H9 (cell line): ENCODE data around the gene CD200. TPM values are rescaled to one million over a fixed set of nuclear protein-coding genes. Genes with fewer than 3 reads are reported as not detected.
A peak's percentile ranks its signal among the peaks of the same experiment; 100 is the strongest.

Experiments used
- DNase-seq: peaks from one replicate; pipeline ENCODE4 v3.0.0-alpha.2; 2017
- H2AFZ ChIP-seq: one replicate; pipeline ENCODE4 v1.6.1; 2013; ENCODE audit warnings: mild to moderate bottlenecking, low read length, control low read depth, moderate library complexity
- H2AK5ac ChIP-seq: 2 replicates; pipeline ENCODE4 v1.6.1; 2013; ENCODE audit warnings: low read length, control low read depth, mixed read lengths; ENCODE audit not compliant: insufficient read length
- H2BK120ac ChIP-seq: one replicate; pipeline ENCODE4 v1.6.1; 2013; ENCODE audit warnings: low read depth, mild to moderate bottlenecking, low read length, control low read depth, inconsistent platforms; ENCODE audit not compliant: poor library complexity, severe bottlenecking
- H2BK12ac ChIP-seq: 2 replicates; pipeline ENCODE4 v1.6.1; 2013; ENCODE audit warnings: low read length, control low read depth, mixed read lengths, low read depth; ENCODE audit not compliant: insufficient read length
- H2BK15ac ChIP-seq: 2 replicates; pipeline ENCODE4 v1.6.1; 2013; ENCODE audit warnings: low read depth, low read length, control low read depth
- H2BK20ac ChIP-seq: one replicate; pipeline ENCODE4 v1.6.1; 2013; ENCODE audit warnings: low read depth, mild to moderate bottlenecking, low read length, control low read depth, inconsistent platforms; ENCODE audit not compliant: poor library complexity, severe bottlenecking
- H2BK5ac ChIP-seq: 2 replicates; pipeline ENCODE4 v1.6.1; 2013; ENCODE audit warnings: low read length, control low read depth, mixed read lengths; ENCODE audit not compliant: insufficient read length
- H3K14ac ChIP-seq: 2 replicates; pipeline ENCODE4 v1.6.1; 2013; ENCODE audit warnings: low read length, control low read depth; ENCODE audit not compliant: insufficient read depth
- H3K18ac ChIP-seq: 2 replicates; pipeline ENCODE4 v1.6.1; 2013; ENCODE audit warnings: low read depth, mild to moderate bottlenecking, mixed read lengths, low read length, control low read depth; ENCODE audit not compliant: insufficient read length
- H3K23ac ChIP-seq: 2 replicates; pipeline ENCODE4 v1.6.1; 2013; ENCODE audit warnings: low read length, control low read depth, mixed read lengths, low read depth; ENCODE audit not compliant: insufficient read length
- H3K23me2 ChIP-seq: 2 replicates; pipeline ENCODE4 v1.6.1; 2013; ENCODE audit warnings: low read depth, mild to moderate bottlenecking, mixed read lengths, low read length, control low read depth; ENCODE audit not compliant: insufficient read length, poor library complexity, severe bottlenecking
- H3K27ac ChIP-seq: 2 replicates; pipeline ENCODE4 v1.5.1; 2013; ENCODE audit warnings: low read length, control low read depth, mixed read lengths, low read depth; ENCODE audit not compliant: insufficient read length
- H3K27me3 ChIP-seq: 2 replicates; pipeline ENCODE4 v1.6.1; 2013; ENCODE audit warnings: low read length, control low read depth, inconsistent platforms; ENCODE audit not compliant: insufficient read depth
- H3K4ac ChIP-seq: 2 replicates; pipeline ENCODE4 v1.6.1; 2013; ENCODE audit warnings: low read depth, mild to moderate bottlenecking, control low read depth, inconsistent platforms, low read length, moderate library complexity
- H3K4me1 ChIP-seq: 2 replicates; pipeline ENCODE4 v1.6.1; 2013; ENCODE audit warnings: low read length, control low read depth, inconsistent platforms; ENCODE audit not compliant: insufficient read depth
- H3K4me2 ChIP-seq: 2 replicates; pipeline ENCODE4 v1.6.1; 2013; ENCODE audit warnings: low read length, control low read depth, mixed read lengths; ENCODE audit not compliant: insufficient read length, insufficient read depth
- H3K56ac ChIP-seq: 2 replicates; pipeline ENCODE4 v1.6.1; 2013; ENCODE audit warnings: low read depth, mild to moderate bottlenecking, mixed read lengths, low read length, control low read depth; ENCODE audit not compliant: insufficient read length
- H3K79me1 ChIP-seq: 2 replicates; pipeline ENCODE4 v1.6.1; 2013; ENCODE audit warnings: low read depth, mild to moderate bottlenecking, moderate library complexity, low read length, control low read depth, inconsistent platforms; ENCODE audit not compliant: insufficient read depth, poor library complexity, severe bottlenecking
- H3K79me2 ChIP-seq: 2 replicates; pipeline ENCODE4 v1.6.1; 2013; ENCODE audit warnings: low read length, control low read depth, inconsistent platforms; ENCODE audit not compliant: insufficient read depth
- H3K9ac ChIP-seq: 2 replicates; pipeline ENCODE4 v1.6.1; 2013; ENCODE audit warnings: low read length, control low read depth, mixed read lengths; ENCODE audit not compliant: insufficient read length; ENCODE audit errors: extremely low read depth
- H3K9me3 ChIP-seq: one replicate; pipeline ENCODE4 v1.6.1; 2013; ENCODE audit warnings: low read depth, low read length, inconsistent platforms; ENCODE audit not compliant: control insufficient read depth
- H3T11ph ChIP-seq: one replicate; pipeline ENCODE4 v1.6.1; 2013; ENCODE audit warnings: mild to moderate bottlenecking, low read length, control low read depth, inconsistent platforms
- H4K20me1 ChIP-seq: one replicate; pipeline ENCODE4 v1.6.1; 2013; ENCODE audit not compliant: control insufficient read depth, insufficient read length, insufficient read depth
- H4K5ac ChIP-seq: 2 replicates; pipeline ENCODE4 v1.6.1; 2013; ENCODE audit warnings: low read depth, mild to moderate bottlenecking, mixed read lengths, low read length, control low read depth; ENCODE audit not compliant: insufficient read length
- H4K8ac ChIP-seq: replicated peaks from 2 replicates; pipeline ENCODE4 v1.6.1; 2013; ENCODE audit warnings: low read length, control low read depth, mixed read lengths, low read depth; ENCODE audit not compliant: insufficient read length
- H4K91ac ChIP-seq: 2 replicates; pipeline ENCODE4 v1.6.1; 2013; ENCODE audit warnings: low read depth, mild to moderate bottlenecking, moderate library complexity, mixed read lengths, low read length, control low read depth; ENCODE audit not compliant: insufficient read length
- H3K27ac Mint-ChIP-seq, 3 experiments: 2 replicates in 2 of 3; 3 replicates in 1 of 3; pipeline ENCODE4 v1.8.0; 2020 to 2021; ENCODE audit warnings: mixed read lengths in 3 of 3, mild to moderate bottlenecking in 1 of 3, moderate library complexity in 1 of 3
- H3K27me3 Mint-ChIP-seq: 2 replicates; pipeline ENCODE4 v1.8.0; 2021; ENCODE audit warnings: low read depth, mild to moderate bottlenecking, moderate library complexity, mixed read lengths
- H3K36me3 Mint-ChIP-seq, 3 experiments: 2 replicates in 2 of 3; 3 replicates in 1 of 3; pipeline ENCODE4 v1.8.0; 2020 to 2021; ENCODE audit warnings: low read depth in 3 of 3, mixed read lengths in 3 of 3; ENCODE audit not compliant: insufficient read depth in 1 of 3
- H3K4me1 Mint-ChIP-seq, 2 experiments: 2 replicates each; pipeline ENCODE4 v1.8.0; 2020; ENCODE audit warnings: mixed read lengths in 2 of 2
- H3K4me3 Mint-ChIP-seq, 2 experiments: 2 replicates in 1 of 2; 3 replicates in 1 of 2; pipeline ENCODE4 v1.8.0; 2020 to 2021; ENCODE audit warnings: mild to moderate bottlenecking in 2 of 2, mixed read lengths in 2 of 2, moderate library complexity in 1 of 2
- H3K9me3 Mint-ChIP-seq, 2 experiments: 2 replicates in 1 of 2; 3 replicates in 1 of 2; pipeline ENCODE4 v1.8.0; 2020; ENCODE audit warnings: mild to moderate bottlenecking in 2 of 2, mixed read lengths in 2 of 2, moderate library complexity in 1 of 2
- WGBS: extraction: QIAGEN DNeasy Blood & Tissue Kit; methylation state at CpG from one replicate; pipeline ENCODE4 v1.1.7; 2013; ENCODE audit warnings: missing lambda C conversion rate, low lambda C conversion rate, mixed read lengths; ENCODE audit not compliant: insufficient read length; ENCODE audit errors: extremely low coverage; 5-methylcytosine and 5-hydroxymethylcytosine counted together
- total RNA-seq: library from RNA; stranded (reverse); gene quantifications from 2 replicates; pipeline ENCODE4 v1.2.1, GENCODE V29; 2021
- TF ChIP-seq, protein P1 (sequence below): fragments of 200-600 bp; sonication (generic); conservative IDR thresholded peaks from 3 replicates; pipeline ENCODE4 v1.8.0; 2021; ENCODE audit warnings: antibody characterized with exemption, mild to moderate bottlenecking

CD200 gene
- total RNA-seq, 1 experiment from 2014 or later = 51.6 TPM

DNA sequence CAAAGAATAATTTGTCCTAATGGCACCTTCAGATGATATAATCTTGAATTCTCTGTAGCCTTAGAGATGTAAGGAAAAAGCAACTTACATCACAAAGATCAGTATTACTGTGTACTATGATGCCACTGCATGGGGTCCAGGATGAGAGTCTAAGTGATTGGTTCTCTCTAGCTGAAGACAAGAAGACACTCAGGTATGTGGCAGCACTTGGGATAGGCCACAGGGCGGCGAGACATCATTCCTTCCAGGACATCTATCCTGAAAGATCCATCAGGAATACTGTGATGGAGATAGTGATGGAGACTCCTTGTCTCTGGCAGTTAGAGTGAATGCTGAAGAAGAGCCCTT, 2.5 kb downstream of the CD200 start:
- Histone ChIP-seq H3K79me2 (peaks cover 36% of the 10 kb centered on the region), H3K27me3 (no peaks in the 10 kb centered on the region), H3K4me1 (peaks cover 12% of the 10 kb centered on the region), H3T11ph (no peak overlapping the region), H2AFZ (no peak overlapping the region), H3K14ac (no peak overlapping the region), H4K8ac (no peak overlapping the region), H3K27ac (no peak overlapping the region), H2BK15ac (no peak overlapping the region), H3K4me2 (peak overlapping the region; percentile 91), H2BK5ac (no peak overlapping the region), H2BK12ac (no peak overlapping the region), H2BK120ac (no peak overlapping the region), H3K9me3 (no peaks in the 10 kb centered on the region), H3K4ac (no peak overlapping the region), H2BK20ac (no peak overlapping the region), H3K79me1 (peaks cover 4% of the 10 kb centered on the region), H3K56ac (no peak overlapping the region), H4K20me1 (no peaks in the 10 kb centered on the region), H3K18ac (no peak overlapping the region), H4K5ac (no peak overlapping the region), H2AK5ac (no peak overlapping the region), H4K91ac (no peak overlapping the region), H3K23me2 (peaks cover 10% of the 10 kb centered on the region), H3K9ac (no peak overlapping the region), H3K23ac (no peak overlapping the region)
- Mint-ChIP-seq H3K27ac (peak overlapping the region; percentile 50 to 98 (median 73); a peak in 4 of 7 replicates), H3K27me3 (no peaks in the 10 kb centered on the region), H3K4me3 (peak overlapping the region; percentile 91 to 94), H3K36me3 (peaks cover 27 to 41% (median 33%) of the 10 kb centered on the region in 3 experiments), H3K9me3 (no peaks in the 10 kb centered on the region; a peak in 1 of 5 replicates), H3K4me1 (peaks cover 55 to 63% of the 10 kb centered on the region in 2 experiments)
- no CpG with 5 or more reads among the region's 2 CpGs for WGBS
- DNase-seq = no peak
- TF ChIP-seq, protein P1, sequence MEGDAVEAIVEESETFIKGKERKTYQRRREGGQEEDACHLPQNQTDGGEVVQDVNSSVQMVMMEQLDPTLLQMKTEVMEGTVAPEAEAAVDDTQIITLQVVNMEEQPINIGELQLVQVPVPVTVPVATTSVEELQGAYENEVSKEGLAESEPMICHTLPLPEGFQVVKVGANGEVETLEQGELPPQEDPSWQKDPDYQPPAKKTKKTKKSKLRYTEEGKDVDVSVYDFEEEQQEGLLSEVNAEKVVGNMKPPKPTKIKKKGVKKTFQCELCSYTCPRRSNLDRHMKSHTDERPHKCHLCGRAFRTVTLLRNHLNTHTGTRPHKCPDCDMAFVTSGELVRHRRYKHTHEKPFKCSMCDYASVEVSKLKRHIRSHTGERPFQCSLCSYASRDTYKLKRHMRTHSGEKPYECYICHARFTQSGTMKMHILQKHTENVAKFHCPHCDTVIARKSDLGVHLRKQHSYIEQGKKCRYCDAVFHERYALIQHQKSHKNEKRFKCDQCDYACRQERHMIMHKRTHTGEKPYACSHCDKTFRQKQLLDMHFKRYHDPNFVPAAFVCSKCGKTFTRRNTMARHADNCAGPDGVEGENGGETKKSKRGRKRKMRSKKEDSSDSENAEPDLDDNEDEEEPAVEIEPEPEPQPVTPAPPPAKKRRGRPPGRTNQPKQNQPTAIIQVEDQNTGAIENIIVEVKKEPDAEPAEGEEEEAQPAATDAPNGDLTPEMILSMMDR = no peak
